GM12865 (cell line): Measurements from ENCODE around the gene DRD3.

Experiments used
- DNase-seq: peaks from one replicate; pipeline ENCODE4 v3.0.0; 2010; ENCODE audit warnings: low read depth
- H3K4me3 ChIP-seq: 2 replicates; pipeline ENCODE4 v1.5.1; 2011; ENCODE audit warnings: mild to moderate bottlenecking, low read depth, low read length, control low read depth
- TF ChIP-seq, protein P1 (sequence below): IDR thresholded peaks from 2 replicates; pipeline ENCODE4 v1.5.1; 2011; ENCODE audit warnings: low read length, control low read depth, low read depth, inconsistent platforms; ENCODE audit not compliant: insufficient read depth; ENCODE audit errors: missing control alignments

The DRD3 gene

DNA sequence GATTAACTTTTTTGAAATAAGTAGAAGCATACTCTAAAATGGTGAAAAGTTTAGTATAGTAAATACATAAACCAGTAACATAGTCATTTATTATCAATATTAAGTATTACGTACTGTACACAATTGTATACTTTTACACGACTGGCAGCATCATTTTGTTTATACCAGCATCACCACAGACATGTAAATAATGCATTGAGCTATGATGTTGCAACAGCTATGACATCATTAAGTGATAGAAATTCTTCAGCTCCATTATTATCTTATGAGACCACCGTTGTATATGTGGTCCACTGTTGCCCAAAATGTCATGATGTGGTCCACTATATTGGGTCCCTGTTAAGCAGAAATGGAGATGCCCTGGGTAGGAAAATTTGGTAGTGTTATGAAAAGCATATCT is 51.3 kb downstream of the DRD3 start:
- TF ChIP-seq, protein P1, sequence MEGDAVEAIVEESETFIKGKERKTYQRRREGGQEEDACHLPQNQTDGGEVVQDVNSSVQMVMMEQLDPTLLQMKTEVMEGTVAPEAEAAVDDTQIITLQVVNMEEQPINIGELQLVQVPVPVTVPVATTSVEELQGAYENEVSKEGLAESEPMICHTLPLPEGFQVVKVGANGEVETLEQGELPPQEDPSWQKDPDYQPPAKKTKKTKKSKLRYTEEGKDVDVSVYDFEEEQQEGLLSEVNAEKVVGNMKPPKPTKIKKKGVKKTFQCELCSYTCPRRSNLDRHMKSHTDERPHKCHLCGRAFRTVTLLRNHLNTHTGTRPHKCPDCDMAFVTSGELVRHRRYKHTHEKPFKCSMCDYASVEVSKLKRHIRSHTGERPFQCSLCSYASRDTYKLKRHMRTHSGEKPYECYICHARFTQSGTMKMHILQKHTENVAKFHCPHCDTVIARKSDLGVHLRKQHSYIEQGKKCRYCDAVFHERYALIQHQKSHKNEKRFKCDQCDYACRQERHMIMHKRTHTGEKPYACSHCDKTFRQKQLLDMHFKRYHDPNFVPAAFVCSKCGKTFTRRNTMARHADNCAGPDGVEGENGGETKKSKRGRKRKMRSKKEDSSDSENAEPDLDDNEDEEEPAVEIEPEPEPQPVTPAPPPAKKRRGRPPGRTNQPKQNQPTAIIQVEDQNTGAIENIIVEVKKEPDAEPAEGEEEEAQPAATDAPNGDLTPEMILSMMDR: no peak
- H3K4me3 ChIP-seq: no peak overlapping the region
- DNase-seq: no peak

DNA sequence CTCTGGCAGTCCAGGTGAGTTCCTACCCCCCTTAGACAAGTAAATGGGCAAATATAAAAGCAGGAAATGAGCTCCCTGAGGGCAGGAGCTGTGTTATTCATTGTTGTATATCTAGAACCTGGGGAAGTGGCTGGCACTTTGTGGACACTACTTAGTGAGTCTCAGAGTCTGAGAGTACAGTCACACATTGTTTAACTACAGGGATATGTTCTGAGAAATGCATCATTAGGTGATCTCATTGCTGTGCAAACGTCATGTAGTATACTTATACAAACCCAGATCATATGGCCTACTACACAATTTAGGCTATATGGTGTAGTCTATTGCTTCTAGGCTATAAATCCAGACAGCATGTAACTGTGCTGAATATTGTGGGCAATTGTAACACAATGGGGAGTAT is 52.4 kb downstream of the DRD3 start:
- no peak for DNase-seq
- H3K4me3 ChIP-seq: no peak overlapping the region
- TF ChIP-seq, protein P1: no peak

DNA sequence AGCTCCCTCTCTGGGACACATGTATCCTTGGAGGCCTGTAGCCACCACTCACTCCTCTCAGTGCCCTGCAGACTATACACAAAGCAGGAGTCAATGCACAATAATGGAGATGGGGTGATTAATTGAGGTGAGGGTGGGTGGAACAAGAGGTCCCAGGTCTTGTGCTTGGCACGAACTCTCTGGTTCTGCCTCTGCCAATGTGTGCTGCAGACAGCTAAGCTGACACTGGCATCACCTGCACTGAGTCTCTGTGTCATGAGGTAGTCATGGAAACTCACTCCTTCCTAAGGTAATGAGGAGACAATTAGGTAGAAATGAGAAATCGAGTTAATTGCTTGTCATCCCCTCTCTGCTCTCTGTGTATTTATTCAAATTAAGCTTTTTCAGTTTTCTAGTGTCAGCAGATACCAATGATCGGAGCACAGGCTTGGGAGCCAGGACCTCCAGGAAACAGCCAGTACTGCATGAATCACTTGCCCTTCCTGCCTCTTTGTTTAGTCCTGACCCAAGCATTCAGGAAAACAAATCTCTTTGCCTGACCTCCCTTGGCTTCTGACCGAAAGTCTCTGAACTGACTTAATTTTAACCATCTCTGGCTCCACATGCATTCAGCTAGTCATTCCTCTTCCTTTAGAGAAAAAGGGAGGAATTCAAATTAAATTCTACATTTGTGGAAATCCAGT is 56.7 kb downstream of the DRD3 start:
- no peak overlapping the region for H3K4me3 ChIP-seq
- no peak for DNase-seq
- TF ChIP-seq, protein P1: no peak

DNA sequence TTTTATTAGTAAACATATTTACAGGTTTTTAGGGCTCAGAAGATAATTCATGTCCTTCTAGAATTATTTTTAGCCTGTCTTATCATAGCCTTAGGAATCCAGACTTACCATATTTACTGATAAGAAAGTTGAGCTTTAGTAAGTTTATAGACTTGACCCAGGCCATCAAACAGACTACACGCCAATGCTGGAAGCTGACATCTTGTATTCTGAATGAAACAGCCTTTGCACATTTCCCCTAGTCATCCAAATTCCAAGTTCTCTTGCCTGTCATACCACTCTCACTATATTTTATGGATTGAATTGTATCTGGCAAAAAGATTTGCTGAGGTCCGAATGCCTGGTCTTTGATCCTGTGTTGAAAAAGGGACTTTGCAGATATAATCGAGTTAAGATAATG is 58.6 kb downstream of the DRD3 start:
- H3K4me3 ChIP-seq: no peak overlapping the region
- TF ChIP-seq, protein P1: no peak
- DNase-seq: no peak

DNA sequence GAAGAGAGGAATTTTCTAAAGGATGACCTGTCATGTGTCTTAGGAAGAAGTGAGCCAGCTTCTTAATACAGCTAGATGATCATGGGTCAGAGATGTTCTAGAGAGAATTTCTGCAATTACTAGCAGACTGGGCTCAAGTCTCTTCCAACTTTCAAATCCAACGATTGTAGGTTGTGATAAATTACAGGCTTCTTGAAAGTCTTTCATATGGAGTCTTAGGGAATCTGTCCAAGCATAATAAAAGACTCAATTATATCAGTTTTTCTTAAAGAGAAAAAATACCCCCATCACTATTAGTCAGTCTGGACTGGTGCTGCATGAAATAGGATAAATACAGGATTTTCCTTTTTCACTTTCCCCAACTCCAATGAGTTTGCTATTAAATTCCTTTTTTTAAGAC is 59.1 kb downstream of the DRD3 start:
- DNase-seq: no peak
- TF ChIP-seq, protein P1: no peak
- no peak overlapping the region for H3K4me3 ChIP-seq

DNA sequence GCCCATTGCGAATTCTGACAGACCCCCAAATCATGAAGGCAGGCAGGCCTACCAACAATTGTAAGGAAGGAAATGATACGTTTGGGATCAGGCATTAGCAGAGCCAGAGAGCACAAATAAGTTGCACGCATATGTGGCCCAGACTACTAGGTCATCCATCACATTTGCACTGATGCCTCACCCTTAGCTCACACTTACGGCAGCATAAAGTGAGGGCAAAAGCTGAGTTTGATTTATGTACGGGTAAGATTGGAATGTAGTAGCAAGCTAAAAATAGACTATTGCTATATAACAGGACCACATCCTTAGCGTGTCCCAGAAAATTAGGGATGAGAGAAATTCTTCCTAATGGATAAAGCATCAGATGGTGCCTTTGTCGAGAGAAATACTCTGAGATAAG is 63.7 kb downstream of the DRD3 start:
- no peak for DNase-seq
- H3K4me3 ChIP-seq: no peak overlapping the region
- TF ChIP-seq, protein P1: no peak

DNA sequence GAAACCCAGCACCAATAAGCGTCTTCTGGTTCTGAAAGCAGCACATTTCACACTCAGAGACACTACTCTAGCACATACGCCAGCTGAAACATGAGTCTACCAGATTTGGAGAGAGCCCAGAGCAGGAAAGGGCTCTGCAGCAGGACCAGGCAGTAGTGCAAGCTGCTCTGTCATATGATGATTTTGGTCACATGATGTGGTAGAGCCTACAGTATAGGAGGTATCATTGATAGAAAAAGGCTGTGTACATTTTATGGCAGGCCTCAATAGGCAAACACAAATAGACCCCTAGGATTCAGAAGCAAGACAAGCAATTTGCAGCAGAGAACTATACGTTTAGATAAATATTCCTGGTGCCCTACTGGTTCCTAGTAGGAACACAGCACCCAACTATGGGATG is 64.1 kb downstream of the DRD3 start:
- H3K4me3 ChIP-seq: no peak overlapping the region

More for the DNA sequence above, 64.1 kb downstream of the DRD3 start:
- DNase-seq: no peak
- TF ChIP-seq, protein P1: no peak
